ENCODE results near the gene TAS2R40. TPM values are rescaled to one million over a fixed set of nuclear protein-coding genes. Genes with fewer than 3 reads are reported as not detected.

TAS2R40 gene
- total and polyA plus RNA-seq, 8 donors: not detected

DNA sequence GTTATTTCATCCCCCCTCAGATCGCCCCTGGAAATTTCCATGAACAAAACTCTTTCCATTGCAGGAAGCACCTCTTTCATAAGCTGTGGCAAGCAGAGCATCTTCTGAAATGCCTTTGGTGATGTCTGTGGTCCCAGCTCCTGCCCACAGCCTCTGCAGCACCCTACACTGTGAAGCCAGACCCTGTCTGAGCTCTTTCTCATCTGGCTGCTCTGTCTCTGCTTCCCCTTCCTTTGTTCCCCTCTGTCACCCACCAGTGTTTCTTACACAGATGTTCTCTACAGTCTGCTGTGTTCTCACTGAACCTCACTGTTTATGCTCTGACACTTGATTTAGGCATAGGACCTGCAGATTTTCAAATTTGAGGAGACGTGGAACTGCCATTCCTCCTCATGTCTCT lies 40.5 kb upstream of the TAS2R40 start:
- Histone ChIP-seq H3K27ac (no peak overlapping the region), H3K36me3 (no peaks in the 10 kb centered on the region), H3K4me3 (no peak overlapping the region), H3K27me3 (no peaks in the 10 kb centered on the region), H3K9me3 (peaks cover 0 to 22% (median 13%) of the 10 kb centered on the region in 4 donors), H3K4me1 (no peaks in the 10 kb centered on the region)
- TF ChIP-seq POLR2A (IDR thresholded peaks at IDR 0.05): no peak
- TF ChIP-seq POLR2AphosphoS5 (IDR thresholded peaks at IDR 0.05): no peak
- TF ChIP-seq EP300 (IDR thresholded peaks at IDR 0.05): no peak
- TF ChIP-seq, protein P1, sequence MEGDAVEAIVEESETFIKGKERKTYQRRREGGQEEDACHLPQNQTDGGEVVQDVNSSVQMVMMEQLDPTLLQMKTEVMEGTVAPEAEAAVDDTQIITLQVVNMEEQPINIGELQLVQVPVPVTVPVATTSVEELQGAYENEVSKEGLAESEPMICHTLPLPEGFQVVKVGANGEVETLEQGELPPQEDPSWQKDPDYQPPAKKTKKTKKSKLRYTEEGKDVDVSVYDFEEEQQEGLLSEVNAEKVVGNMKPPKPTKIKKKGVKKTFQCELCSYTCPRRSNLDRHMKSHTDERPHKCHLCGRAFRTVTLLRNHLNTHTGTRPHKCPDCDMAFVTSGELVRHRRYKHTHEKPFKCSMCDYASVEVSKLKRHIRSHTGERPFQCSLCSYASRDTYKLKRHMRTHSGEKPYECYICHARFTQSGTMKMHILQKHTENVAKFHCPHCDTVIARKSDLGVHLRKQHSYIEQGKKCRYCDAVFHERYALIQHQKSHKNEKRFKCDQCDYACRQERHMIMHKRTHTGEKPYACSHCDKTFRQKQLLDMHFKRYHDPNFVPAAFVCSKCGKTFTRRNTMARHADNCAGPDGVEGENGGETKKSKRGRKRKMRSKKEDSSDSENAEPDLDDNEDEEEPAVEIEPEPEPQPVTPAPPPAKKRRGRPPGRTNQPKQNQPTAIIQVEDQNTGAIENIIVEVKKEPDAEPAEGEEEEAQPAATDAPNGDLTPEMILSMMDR (IDR thresholded peaks at IDR 0.05): no peak
- 73 to 85% (median 81%) methylated on average over 2 of the region's 2 CpGs for WGBS, 5 donors
- DNase-seq: no peak
- intact Hi-C loops (cut with DNase I; ENCODE audit: low total_unique reads): no loop called here

DNA sequence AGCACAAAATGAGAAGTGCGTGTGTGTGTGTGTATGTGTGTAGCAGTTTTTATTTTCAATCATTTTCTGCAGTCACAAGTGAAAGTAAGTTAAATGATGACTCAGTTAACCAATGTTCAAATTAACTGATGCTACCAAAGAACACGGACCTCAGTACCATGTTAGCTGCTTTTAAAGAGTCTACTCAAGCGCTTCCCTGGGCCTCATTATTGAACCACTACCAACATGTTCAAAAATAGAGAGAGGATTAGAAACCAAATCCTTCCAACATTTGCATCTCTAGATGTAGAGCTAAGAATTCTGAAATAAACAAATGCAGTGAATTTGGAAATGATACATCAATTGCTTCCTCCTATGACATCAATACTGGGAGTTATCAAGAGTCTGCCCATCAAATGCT lies 38.8 kb upstream of the TAS2R40 start, which contains the start of gene TAS2R39:
Gene TAS2R39 (plus strand): TSS at position 396 of the 400 bp plus-strand sequence. CDS start 0 bp downstream, at position 396.
- Histone ChIP-seq H3K4me3 (no peak within 1 kb of the TSS), H3K27ac (no peak within 1 kb of the TSS), H3K4me1 (no peaks in the 10 kb centered on the region), H3K36me3 (no peaks in the 10 kb centered on the region), H3K9me3 (peaks cover 0 to 11% (median 5%) of the 10 kb centered on the region in 4 donors), H3K27me3 (no peaks in the 10 kb centered on the region)
- TF ChIP-seq POLR2AphosphoS5 (IDR thresholded peaks at IDR 0.05) (no peak), POLR2A (IDR thresholded peaks at IDR 0.05) (no peak), EP300 (IDR thresholded peaks at IDR 0.05) (no peak)
- TF ChIP-seq, protein P1 (IDR thresholded peaks at IDR 0.05): no peak
- WGBS, 5 donors: 79 to 89% (median 87%) methylated on average over 3 of the region's 3 CpGs
- no peak for DNase-seq
- intact Hi-C loops (cut with DNase I; ENCODE audit: low total_unique reads): no loop called here

DNA sequence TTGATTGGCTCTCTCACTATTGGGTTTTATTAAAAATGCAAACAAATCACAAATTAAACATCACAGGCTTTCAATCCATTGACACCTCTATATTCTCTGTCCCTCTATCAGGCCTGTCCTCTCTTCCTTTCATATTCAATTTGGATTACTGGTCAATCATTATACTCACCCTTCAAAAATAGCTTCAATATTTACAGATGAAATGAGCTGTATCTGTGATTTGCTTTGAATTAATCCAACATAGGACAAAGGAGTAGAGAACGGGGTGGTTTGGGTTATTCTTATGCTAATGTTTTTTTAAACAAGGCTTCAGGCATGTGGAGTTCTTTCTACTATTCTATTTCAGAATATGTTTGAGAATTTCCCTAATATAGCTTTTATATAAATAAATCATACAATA lies 36.3 kb upstream of the TAS2R40 start:
- H3K27me3 ChIP-seq: no peaks in the 10 kb centered on the region
- WGBS, 5 donors: 56 to 67% (median 60%) methylated on average over 1 of the region's 1 CpG
- H3K4me1 ChIP-seq: no peaks in the 10 kb centered on the region
- H3K36me3 ChIP-seq: no peaks in the 10 kb centered on the region
- TF ChIP-seq EP300 (IDR thresholded peaks at IDR 0.05): no peak
- TF ChIP-seq, protein P1 (IDR thresholded peaks at IDR 0.05): no peak
- no peak for TF ChIP-seq POLR2AphosphoS5 (IDR thresholded peaks at IDR 0.05)
- TF ChIP-seq POLR2A (IDR thresholded peaks at IDR 0.05): no peak
- no peak overlapping the region for H3K4me3 ChIP-seq
- DNase-seq: no peak
- H3K27ac ChIP-seq: no peak overlapping the region
- intact Hi-C loops (cut with DNase I; ENCODE audit: low total_unique reads): no loop called here
- H3K9me3 ChIP-seq: no peaks in the 10 kb centered on the region

DNA sequence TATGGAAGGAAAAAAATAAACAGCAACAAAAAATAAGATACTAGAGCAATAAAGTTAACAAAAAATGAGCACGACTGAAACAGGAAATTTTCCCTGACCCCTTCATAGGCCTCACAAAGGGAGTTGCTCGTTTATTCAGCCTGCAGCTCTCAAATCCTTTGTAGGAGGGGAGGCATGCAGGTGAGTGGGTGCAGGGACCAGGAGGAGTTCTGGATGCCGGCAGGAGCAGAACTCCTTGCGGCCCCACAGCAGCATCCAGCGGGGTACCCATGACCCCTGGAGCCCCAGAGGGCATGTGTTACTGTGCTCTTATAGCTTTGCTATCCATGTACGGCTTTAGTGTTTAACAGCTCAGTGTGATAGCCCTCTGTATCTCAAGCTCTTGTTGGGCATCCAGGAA lies 32.8 kb upstream of the TAS2R40 start:
- Histone ChIP-seq H3K27me3 (no peaks in the 10 kb centered on the region), H3K4me3 (no peak overlapping the region), H3K27ac (no peak overlapping the region), H3K4me1 (no peaks in the 10 kb centered on the region), H3K9me3 (no peaks in the 10 kb centered on the region), H3K36me3 (no peaks in the 10 kb centered on the region)
- WGBS, 5 donors: 51 to 62% (median 57%) methylated on average over 6 of the region's 6 CpGs
- no peak for TF ChIP-seq POLR2AphosphoS5 (IDR thresholded peaks at IDR 0.05)
- TF ChIP-seq, protein P1 (IDR thresholded peaks at IDR 0.05): no peak
- no peak for TF ChIP-seq POLR2A (IDR thresholded peaks at IDR 0.05)
- no peak for TF ChIP-seq EP300 (IDR thresholded peaks at IDR 0.05)
- no peak for DNase-seq
- intact Hi-C loops (cut with DNase I; ENCODE audit: low total_unique reads): no loop called here

Measured in stomach (tissue), 9 donors.